Skeletal muscle tissue (tissue), 4 donors: ENCODE data around the gene PERM1. TPM values are rescaled to one million over a fixed set of nuclear protein-coding genes. Genes with fewer than 3 reads are reported as not detected.

ENCODE experiments used
- H3K27ac ChIP-seq: one replicate; pipeline ENCODE4 v1.7.0; 2013; ENCODE audit warnings: mild to moderate bottlenecking, low read depth, low read length, inconsistent platforms
- H3K27me3 ChIP-seq, 3 donors: one replicate each; pipeline ENCODE4 v1.7.0; 2013; ENCODE audit warnings: low read length in 3 of 3; ENCODE audit not compliant: control insufficient read depth in 3 of 3, insufficient read depth in 3 of 3
- H3K36me3 ChIP-seq, 3 donors: one replicate each; pipeline ENCODE4 v1.7.0; 2013; ENCODE audit warnings: low read length in 3 of 3; ENCODE audit not compliant: control insufficient read depth in 3 of 3, insufficient read depth in 3 of 3
- H3K4me1 ChIP-seq, 3 donors: one replicate each; pipeline ENCODE4 v1.7.0; 2013; ENCODE audit warnings: low read length in 3 of 3, mild to moderate bottlenecking in 3 of 3; ENCODE audit not compliant: control insufficient read depth in 3 of 3, insufficient read depth in 3 of 3
- H3K4me3 ChIP-seq, 3 donors: one replicate each; pipeline ENCODE4 v1.7.0; 2013; ENCODE audit warnings: low read length in 3 of 3
- H3K9ac ChIP-seq, 3 donors: one replicate each; pipeline ENCODE4 v1.7.0; 2013; ENCODE audit warnings: low read length in 3 of 3, mild to moderate bottlenecking in 3 of 3, moderate library complexity in 2 of 3, low read depth in 1 of 3
- H3K9me3 ChIP-seq, 3 donors: one replicate each; pipeline ENCODE4 v1.7.0; 2013; ENCODE audit warnings: low read length in 3 of 3; ENCODE audit not compliant: control insufficient read depth in 3 of 3
- total RNA-seq: library from RNA; depleted of rRNA; stranded (reverse); fragments of >200 nt; gene quantifications from one replicate; pipeline ENCODE4 v1.2.3, GENCODE V29; 2014
- donor health status: Osteomylitis.

PERM1 gene
- total RNA-seq, 1 donor from 2014 or later, result 3.1 TPM

DNA sequence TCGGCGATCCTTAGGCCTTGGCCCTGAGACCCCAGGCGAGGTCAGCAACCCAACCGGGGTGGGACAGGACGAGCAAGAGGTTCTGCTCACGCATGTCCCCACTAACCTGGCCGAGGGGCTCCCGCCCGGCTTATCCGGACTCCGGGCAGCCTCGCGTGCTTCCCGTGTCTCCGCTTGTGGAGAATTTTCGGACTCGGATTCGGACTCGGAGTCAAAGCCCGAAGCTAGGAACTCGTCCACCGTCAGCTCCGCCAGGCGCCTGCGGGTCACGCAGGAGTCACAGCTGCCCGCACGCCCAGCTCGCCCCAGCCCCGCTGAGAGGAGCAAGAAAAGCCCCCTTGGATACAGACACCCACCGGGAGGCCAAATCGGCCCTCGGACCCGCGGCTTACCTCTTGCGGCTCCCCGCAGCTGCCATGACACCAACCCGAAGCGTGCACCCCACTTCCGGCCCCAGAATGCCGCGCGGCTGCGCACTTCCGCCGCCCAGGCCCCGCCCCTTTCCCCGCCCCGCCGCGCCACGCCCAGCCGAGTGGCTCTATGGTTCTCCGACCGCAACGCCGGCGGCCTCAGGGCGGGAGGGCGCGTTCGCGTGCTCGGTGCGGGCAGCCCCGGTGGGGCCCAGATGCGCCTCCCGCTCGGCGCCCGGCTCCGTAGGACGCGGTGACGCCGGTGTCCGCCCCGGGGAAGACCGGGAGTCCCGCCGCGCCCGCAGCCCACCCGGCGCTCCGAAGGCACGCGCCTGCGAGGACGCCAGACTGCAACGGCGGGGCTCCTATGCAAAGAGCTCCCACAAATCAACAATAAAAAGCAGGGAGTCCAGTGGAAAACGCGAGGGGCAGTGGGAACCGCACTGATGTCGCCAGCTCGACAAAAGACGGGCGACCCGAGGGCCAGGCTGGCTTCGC lies 22.8 kb downstream of the PERM1 start, which contains the start of gene NOC2L:
NOC2L (minus strand) TSS at position 434 of the 908 bp plus-strand sequence; CDS start at position 418, 16 bp downstream.
- Histone ChIP-seq H3K36me3 (peaks cover 26 to 33% (median 28%) of the 10 kb centered on the region in 3 donors), H3K4me1 (peaks cover 18 to 28% (median 21%) of the 10 kb centered on the region in 3 donors), H3K4me3 (peak within 1 kb of the TSS; percentile 86 to 99 (median 98)), H3K9me3 (no peaks in the 10 kb centered on the region), H3K27ac (no peak within 1 kb of the TSS), H3K9ac (peak within 1 kb of the TSS; percentile 79 to 95 (median 93)), H3K27me3 (peaks cover 0 to 2% (median 0%) of the 10 kb centered on the region in 3 donors)

DNA sequence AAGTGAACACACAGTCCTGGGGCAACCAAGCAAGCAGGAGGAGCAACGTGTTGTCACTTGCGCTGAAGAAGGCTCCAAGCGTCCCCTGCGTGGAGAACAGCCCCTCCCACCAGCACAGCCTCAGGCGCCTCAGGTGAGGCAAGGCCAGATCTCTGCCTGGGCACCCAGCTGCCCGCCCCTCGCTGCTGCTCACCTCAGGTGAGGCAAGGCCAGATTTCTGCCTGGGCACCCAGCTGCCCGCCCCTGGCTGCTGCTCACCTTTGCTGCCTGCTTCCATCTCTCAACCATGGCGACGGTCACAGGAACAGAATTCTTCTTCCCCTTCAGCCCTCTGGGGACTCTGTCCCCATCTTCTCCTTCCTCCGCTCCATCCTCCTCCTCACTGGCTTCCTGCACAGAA lies 25.3 kb downstream of the PERM1 start:
- Histone ChIP-seq H3K9me3 (no peaks in the 10 kb centered on the region), H3K4me3 (no peak overlapping the region), H3K27ac (no peak overlapping the region), H3K36me3 (peaks cover 50 to 53% (median 52%) of the 10 kb centered on the region in 3 donors), H3K27me3 (peaks cover 0 to 2% (median 0%) of the 10 kb centered on the region in 3 donors), H3K9ac (no peak overlapping the region), H3K4me1 (peaks cover 18 to 28% (median 21%) of the 10 kb centered on the region in 3 donors)

DNA sequence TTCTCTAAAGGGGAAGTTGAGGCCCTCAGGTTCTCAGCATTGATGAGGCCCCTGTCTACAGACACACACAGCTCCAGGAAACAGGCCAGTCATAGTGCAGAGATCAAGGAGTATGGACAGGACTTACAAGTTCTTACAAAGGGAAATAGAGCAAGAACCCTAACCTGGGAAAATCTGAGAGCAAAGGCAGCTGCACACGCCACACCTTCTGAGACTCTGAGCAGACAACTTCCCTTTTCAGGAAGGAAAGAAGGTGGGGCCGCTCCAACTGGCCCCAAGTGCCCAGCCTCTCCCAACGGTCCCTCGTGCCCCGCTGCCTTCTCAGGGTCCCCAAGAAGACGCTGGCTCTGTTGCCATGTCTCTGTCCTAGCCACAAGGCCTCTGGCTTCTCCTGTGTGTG lies 26.4 kb downstream of the PERM1 start:
- H3K27ac ChIP-seq, result no peak overlapping the region
- peaks cover 13 to 23% (median 18%) of the 10 kb centered on the region in 3 donors for H3K4me1 ChIP-seq
- peaks cover 60 to 65% (median 63%) of the 10 kb centered on the region in 3 donors for H3K36me3 ChIP-seq
- H3K4me3 ChIP-seq, result no peak overlapping the region
- H3K9ac ChIP-seq, result no peak overlapping the region
- no peaks in the 10 kb centered on the region for H3K9me3 ChIP-seq
- peaks cover 0 to 2% (median 0%) of the 10 kb centered on the region in 3 donors for H3K27me3 ChIP-seq

DNA sequence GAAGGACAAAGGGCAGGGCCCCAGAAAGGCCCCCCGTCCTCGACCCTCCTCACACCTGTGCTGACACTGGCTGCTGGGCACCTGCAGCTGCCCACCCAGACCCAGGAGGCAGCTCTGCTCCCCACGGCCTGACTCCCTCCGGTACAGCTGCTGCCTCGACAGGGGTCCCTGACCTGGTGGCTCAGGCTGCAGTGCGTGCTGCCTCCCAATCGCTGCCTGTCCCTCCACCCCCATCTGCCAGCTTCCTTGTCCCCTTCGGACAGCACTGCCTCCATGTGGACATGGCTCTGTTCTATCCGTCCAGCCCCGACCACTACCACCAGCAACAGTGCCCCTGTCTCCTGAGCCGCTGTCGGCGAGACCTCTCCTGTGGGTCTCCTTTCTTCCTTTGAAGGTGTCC lies 27.0 kb downstream of the PERM1 start:
- Histone ChIP-seq H3K27ac (no peak overlapping the region), H3K9ac (no peak overlapping the region), H3K4me3 (no peak overlapping the region), H3K27me3 (peaks cover 0 to 2% (median 0%) of the 10 kb centered on the region in 3 donors), H3K36me3 (peaks cover 65 to 70% (median 68%) of the 10 kb centered on the region in 3 donors), H3K9me3 (no peaks in the 10 kb centered on the region), H3K4me1 (peaks cover 13 to 23% (median 18%) of the 10 kb centered on the region in 3 donors)

- Histone ChIP-seq H3K4me3 (no peak overlapping the region), H3K36me3 (peaks cover 76 to 82% (median 80%) of the 10 kb centered on the region in 3 donors), H3K27me3 (no peaks in the 10 kb centered on the region), H3K4me1 (peaks cover 13 to 19% (median 16%) of the 10 kb centered on the region in 3 donors), H3K27ac (no peak overlapping the region), H3K9me3 (no peaks in the 10 kb centered on the region), H3K9ac (no peak overlapping the region)
Measured at GRCh38 chr1:953524-954320, 28.2 kb downstream of the PERM1 start.

DNA sequence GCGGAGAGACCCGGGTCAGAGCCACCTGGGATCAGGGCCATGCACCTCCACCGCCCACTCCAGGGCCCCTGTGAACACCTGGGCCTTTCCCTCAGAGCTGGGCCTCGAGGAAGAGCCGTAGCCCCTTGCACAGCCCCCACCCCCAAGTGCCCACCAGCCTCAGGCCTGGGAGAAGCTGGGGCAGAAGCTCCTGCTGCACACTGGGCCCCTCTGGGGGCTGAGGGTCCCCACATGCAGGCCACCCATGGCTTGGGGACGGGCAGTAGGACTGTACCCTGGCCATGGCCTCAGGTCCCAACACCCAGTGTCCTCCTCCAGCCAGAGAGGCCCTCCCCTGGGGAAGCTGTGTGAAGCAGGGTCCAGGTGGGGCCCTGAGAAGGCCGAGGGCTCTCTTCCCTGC lies 29.3 kb downstream of the PERM1 start:
- Histone ChIP-seq H3K9me3 (no peaks in the 10 kb centered on the region), H3K27me3 (no peaks in the 10 kb centered on the region), H3K4me3 (no peak overlapping the region), H3K9ac (no peak overlapping the region), H3K36me3 (peaks cover 85 to 94% (median 90%) of the 10 kb centered on the region in 3 donors), H3K27ac (no peak overlapping the region), H3K4me1 (peaks cover 2 to 11% (median 7%) of the 10 kb centered on the region in 3 donors)

DNA sequence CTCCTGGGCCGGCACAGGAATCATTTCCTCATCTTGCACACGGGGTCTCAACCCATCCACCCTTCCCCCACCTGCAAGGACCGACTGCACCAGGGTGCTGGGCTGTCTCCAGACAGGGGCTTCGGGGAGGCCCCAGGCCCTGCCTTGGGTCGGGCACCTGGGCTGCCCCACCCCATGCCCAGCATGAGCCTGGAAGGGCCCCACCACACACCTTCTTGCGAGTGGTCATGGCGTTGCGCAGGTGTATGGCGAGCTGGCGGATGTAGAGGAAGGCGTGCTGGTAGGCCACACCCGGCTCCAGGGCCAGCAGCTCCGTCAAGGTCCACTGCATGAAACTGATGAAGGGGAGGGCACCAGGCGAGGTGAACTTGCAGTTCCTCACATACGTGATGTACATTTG lies 29.7 kb downstream of the PERM1 start:
- H3K36me3 ChIP-seq, result peaks cover 89 to 97% (median 93%) of the 10 kb centered on the region in 3 donors
- no peaks in the 10 kb centered on the region for H3K27me3 ChIP-seq
- H3K9ac ChIP-seq, result no peak overlapping the region
- H3K4me1 ChIP-seq, result peaks cover 0 to 7% (median 3%) of the 10 kb centered on the region in 3 donors
- no peak overlapping the region for H3K27ac ChIP-seq
- H3K9me3 ChIP-seq, result no peaks in the 10 kb centered on the region
- H3K4me3 ChIP-seq, result no peak overlapping the region

DNA sequence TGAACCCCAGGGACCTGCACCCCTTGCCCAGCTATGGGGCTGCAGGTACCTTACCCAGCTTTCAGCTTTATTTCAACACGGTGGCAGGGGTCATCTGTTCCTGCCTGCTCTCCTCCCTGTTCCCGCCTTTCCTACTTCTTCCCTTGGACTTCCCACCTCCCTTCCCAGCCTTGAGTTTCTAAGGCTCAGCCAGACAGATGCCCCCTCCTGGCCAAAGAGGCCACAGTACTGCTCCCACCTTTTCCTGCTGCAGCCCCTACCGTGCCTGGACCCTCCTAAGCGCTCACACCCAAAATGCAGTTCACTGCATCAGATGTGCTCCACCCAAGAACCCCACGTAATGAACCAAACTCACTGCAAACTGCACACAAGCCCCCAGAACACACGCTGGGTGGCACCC lies 30.5 kb downstream of the PERM1 start:
- no peaks in the 10 kb centered on the region for H3K27me3 ChIP-seq
- no peak overlapping the region for H3K4me3 ChIP-seq
- no peak overlapping the region for H3K9ac ChIP-seq
- no peak overlapping the region for H3K27ac ChIP-seq
- H3K9me3 ChIP-seq, result no peaks in the 10 kb centered on the region
- no peaks in the 10 kb centered on the region for H3K4me1 ChIP-seq
- peaks cover 89 to 95% (median 93%) of the 10 kb centered on the region in 3 donors for H3K36me3 ChIP-seq

DNA sequence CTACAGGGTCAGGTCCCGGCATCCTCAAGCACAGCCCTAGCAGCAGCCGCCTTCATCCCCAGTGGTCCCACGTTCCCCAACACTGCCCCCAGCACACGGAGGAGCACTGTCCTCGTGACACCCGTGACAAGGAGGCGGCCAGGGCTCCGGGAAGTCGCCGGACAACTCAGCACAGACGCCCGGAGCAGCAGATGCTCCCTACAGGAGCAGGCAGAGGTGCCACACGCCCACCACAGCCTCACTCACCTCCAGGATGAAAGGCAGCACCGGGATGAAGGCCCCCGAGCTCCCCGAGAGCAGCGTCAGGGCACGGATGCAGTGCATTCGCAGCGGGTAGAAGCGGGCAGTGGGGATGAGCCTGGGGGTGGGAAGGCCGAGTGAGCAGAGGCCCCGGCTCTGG lies 31.0 kb downstream of the PERM1 start:
- Histone ChIP-seq H3K4me1 (no peaks in the 10 kb centered on the region), H3K4me3 (no peak overlapping the region), H3K27me3 (no peaks in the 10 kb centered on the region), H3K36me3 (peaks cover 89 to 94% (median 91%) of the 10 kb centered on the region in 3 donors), H3K9me3 (no peaks in the 10 kb centered on the region), H3K9ac (no peak overlapping the region), H3K27ac (no peak overlapping the region)
